SK-N-SH (cell line): ENCODE measurements around the gene MS4A8. TPM values are rescaled to one million over a fixed set of nuclear protein-coding genes. Genes with fewer than 3 reads are reported as not detected.

ENCODE experiments used
- CTCF ChIA-PET: fragments of 300-600, 350-600 bp; formaldehyde crosslinking; extraction: SDS; loops from one replicate; lab custom pipeline; 2021; lab: Yijun Ruan, JAX
- POLR2A ChIA-PET: fragments of 350-600 bp; sonication (Branson Sonifier 250); formaldehyde crosslinking; extraction: SDS; loops from one replicate; lab custom pipeline; 2020; ENCODE audit warnings: antibody characterized with exemption, inconsistent platforms; lab: Yijun Ruan, JAX
- DNase-seq: peaks from one replicate; pipeline ENCODE4 v3.0.0; 2012
- H2AFZ ChIP-seq: fragments of 200-600 bp; sonication (generic); 2 replicates; pipeline ENCODE4 v1.8.1; 2016; ENCODE audit warnings: antibody characterized with exemption, mild to moderate bottlenecking, low read depth
- H3F3A ChIP-seq: fragments of 200-600 bp; sonication (generic); replicated peaks from 2 replicates; pipeline ENCODE3; 2016; ENCODE audit warnings: antibody characterized with exemption, mild to moderate bottlenecking; ENCODE audit not compliant: insufficient read depth
- H3K27ac ChIP-seq, 2 experiments: fragments of 200-500 bp in 1 of 2; fragments of 200-600 bp in 1 of 2; sonication (Bioruptor generic) in 1 of 2; sonication (generic), shearing (Covaris generic) in 1 of 2; 2 replicates each; pipeline versions ENCODE4 v1.5.1 to v1.6.1; 2014 to 2016; ENCODE audit warnings: low read depth in 2 of 2, inconsistent platforms in 1 of 2, low read length in 1 of 2, mild to moderate bottlenecking in 1 of 2, mixed read lengths in 1 of 2
- H3K27me3 ChIP-seq: fragments of 200-600 bp; sonication (generic), shearing (Covaris generic); 2 replicates; pipeline ENCODE4 v1.6.1; 2016; ENCODE audit warnings: mixed run types; ENCODE audit not compliant: insufficient read depth
- H3K36me3 ChIP-seq, 2 experiments: fragments of 200-500 bp in 1 of 2; fragments of 200-600 bp in 1 of 2; sonication (Bioruptor generic) in 1 of 2; sonication (generic) in 1 of 2; replicated peaks in 1 of 2; 2 replicates each; pipeline versions ENCODE3 to v1.5.1; 2014 to 2016; ENCODE audit warnings: low read length in 1 of 2, mild to moderate bottlenecking in 1 of 2; ENCODE audit not compliant: insufficient read depth in 2 of 2, control insufficient read depth in 1 of 2
- H3K4me1 ChIP-seq, 2 experiments: fragments of 200-500 bp in 1 of 2; fragments of 200-600 bp in 1 of 2; sonication (Bioruptor generic) in 1 of 2; sonication (generic), shearing (Covaris generic) in 1 of 2; 2 replicates each; pipeline versions ENCODE4 v1.5.1 to v1.6.1; 2014 to 2016; ENCODE audit warnings: low read depth in 1 of 2, low read length in 1 of 2, mixed run types in 1 of 2; ENCODE audit not compliant: insufficient read depth in 2 of 2, control insufficient read depth in 1 of 2
- H3K4me2 ChIP-seq: fragments of 200-600 bp; sonication (generic), shearing (Covaris generic); 2 replicates; pipeline ENCODE4 v1.6.1; 2017; ENCODE audit warnings: mixed run types
- H3K4me3 ChIP-seq, 2 experiments: fragments of 200-500 bp in 1 of 2; fragments of 200-600 bp in 1 of 2; sonication (Bioruptor generic) in 1 of 2; sonication (generic), shearing (Covaris generic) in 1 of 2; 2 replicates each; pipeline versions ENCODE4 v1.5.1 to v1.8.1; 2014 to 2016; ENCODE audit warnings: low read depth in 2 of 2, inconsistent platforms in 1 of 2, low read length in 1 of 2, mild to moderate bottlenecking in 1 of 2, mixed read lengths in 1 of 2, moderate library complexity in 1 of 2
- H3K79me2 ChIP-seq: fragments of 200-600 bp; sonication (generic); 2 replicates; pipeline ENCODE4 v1.8.1; 2017; ENCODE audit warnings: mild to moderate bottlenecking; ENCODE audit not compliant: insufficient read depth
- H3K9ac ChIP-seq: fragments of 200-600 bp; sonication (generic); 2 replicates; pipeline ENCODE4 v1.6.1; 2017; ENCODE audit warnings: mixed run types
- H3K9me2 ChIP-seq: fragments of 200-600 bp; sonication (generic); 2 replicates; pipeline ENCODE4 v1.6.1; 2017; ENCODE audit warnings: mixed run types
- H3K9me3 ChIP-seq: fragments of 200-600 bp; sonication (generic); 2 replicates; pipeline ENCODE4 v1.6.1; 2017; ENCODE audit warnings: mixed run types, mild to moderate bottlenecking, moderate library complexity
- H4K20me1 ChIP-seq: fragments of 200-600 bp; sonication (generic); 2 replicates; pipeline ENCODE4 v1.6.1; 2017; ENCODE audit warnings: mild to moderate bottlenecking, mixed run types; ENCODE audit not compliant: insufficient read depth
- CTCF ChIP-seq: fragments of 200-600 bp; sonication (generic); IDR thresholded peaks from 2 replicates; pipeline ENCODE4 v1.6.1; 2017; ENCODE audit warnings: antibody characterized with exemption, mild to moderate bottlenecking, moderate library complexity
- RAD21 ChIP-seq: IDR thresholded peaks from 2 replicates; pipeline ENCODE4 v1.6.1; 2012; ENCODE audit warnings: mild to moderate bottlenecking, low read length
- USF1 ChIP-seq: IDR thresholded peaks from 2 replicates; pipeline ENCODE4 v1.4.0; 2012; ENCODE audit warnings: low read depth, borderline replicate concordance
- WGBS: methylation state at CpG from one replicate; pipeline ENCODE4 v1.1.6; 2017; ENCODE audit warnings: low lambda C conversion rate; 5-methylcytosine and 5-hydroxymethylcytosine counted together
- polyA plus RNA-seq, 3 experiments: library from polyadenylated mRNA; depleted of rRNA; stranded (reverse); fragments of >200 nt; gene quantifications; 2 replicates each; pipeline ENCODE4 v1.2.3, GENCODE V29; 2012

The MS4A8 gene
- polyA plus RNA-seq, 1 of the 3 experiments (the other 2 are of a cell fraction) = not detected

- Histone ChIP-seq H3F3A (no peaks in the 10 kb centered on the region), H3K9ac (no peak overlapping the region), H3K27me3 (peaks cover 68% of the 10 kb centered on the region), H2AFZ (no peak overlapping the region), H3K4me1 (no peaks in the 10 kb centered on the region; a peak in 1 of 4 replicates), H3K4me3 (no peak overlapping the region), H3K36me3 (no peaks in the 10 kb centered on the region), H3K79me2 (no peaks in the 10 kb centered on the region), H3K9me3 (no peaks in the 10 kb centered on the region), H4K20me1 (no peaks in the 10 kb centered on the region), H3K9me2 (no peaks in the 10 kb centered on the region), H3K27ac (no peak overlapping the region), H3K4me2 (no peak overlapping the region)
- ChIA-PET CTCF (interaction anchor here (0.9 to 4.1 kb wide), 10 partner anchors 9 to 132 kb away, joined by 3 to 67 read pairs (median 4); no protein-coding TSS in a partner anchor), POLR2A (no interaction called here)
- TF ChIP-seq RAD21 = no peak
- TF ChIP-seq CTCF = peak; percentile 49
- WGBS = 20% methylated on average over 10 of the region's 11 CpGs
- DNase-seq = no peak
Measured at GRCh38 chr11:60762851-60763691, 63.7 kb downstream of the MS4A8 start.

GRCh38 chr11:60763692-60764369, 64.4 kb downstream of the MS4A8 start:
- H3K36me3 ChIP-seq = no peaks in the 10 kb centered on the region

More at GRCh38 chr11:60763692-60764369, 64.4 kb downstream of the MS4A8 start:
- Histone ChIP-seq H3K27ac (no peak overlapping the region), H3K9ac (no peak overlapping the region), H3K79me2 (no peaks in the 10 kb centered on the region), H3K4me2 (no peak overlapping the region), H3K9me3 (no peaks in the 10 kb centered on the region), H3K4me3 (no peak overlapping the region), H3K9me2 (no peaks in the 10 kb centered on the region), H3K4me1 (no peaks in the 10 kb centered on the region; a peak in 1 of 4 replicates), H3K27me3 (peaks cover 61% of the 10 kb centered on the region), H2AFZ (no peak overlapping the region), H3F3A (no peaks in the 10 kb centered on the region), H4K20me1 (no peaks in the 10 kb centered on the region)
- ChIA-PET POLR2A (no interaction called here), CTCF (interaction anchor here (1.0 to 4.1 kb wide), 8 partner anchors 10 to 67 kb away, joined by 3 to 67 read pairs (median 4); no protein-coding TSS in a partner anchor)
- DNase-seq = no peak
- WGBS = 29% methylated on average over 11 of the region's 11 CpGs
- TF ChIP-seq RAD21 (no peak), USF1 (no peak), CTCF (peak; percentile 13; the same call in 1 of the 2 replicates)
